DND-41 (cell line): ENCODE results near the gene UHRF1.

Experiments
- EZH2 ChIP-seq: IDR thresholded peaks from 3 replicates; pipeline ENCODE4 v1.6.1; 2012; ENCODE audit warnings: borderline replicate concordance, low read depth, mild to moderate bottlenecking, moderate library complexity, low read length, inconsistent platforms; ENCODE audit not compliant: severe bottlenecking
- TF ChIP-seq, protein P1 (sequence below): IDR thresholded peaks from 2 replicates; pipeline ENCODE4 v1.5.1; 2012; ENCODE audit warnings: borderline replicate concordance, low read length, moderate library complexity, mild to moderate bottlenecking; ENCODE audit not compliant: poor library complexity, severe bottlenecking; ENCODE audit errors: extremely low read depth

DNA sequence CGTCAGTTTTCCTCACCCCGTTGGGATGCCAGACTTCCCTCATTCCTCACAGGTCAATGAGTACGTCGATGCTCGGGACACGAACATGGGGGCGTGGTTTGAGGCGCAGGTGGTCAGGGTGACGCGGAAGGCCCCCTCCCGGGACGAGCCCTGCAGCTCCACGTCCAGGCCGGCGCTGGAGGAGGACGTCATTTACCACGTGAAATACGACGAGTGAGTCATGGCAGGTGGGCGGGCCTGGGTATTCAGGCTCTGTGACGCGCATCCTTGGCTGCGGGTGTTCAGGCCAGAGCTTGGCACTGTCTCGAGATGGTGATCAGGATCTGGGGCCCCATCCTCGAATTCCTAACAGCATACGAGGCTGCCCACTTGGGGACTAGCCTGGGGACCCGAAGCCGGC is 21.4 kb downstream of the UHRF1 start:
- TF ChIP-seq, protein P1, sequence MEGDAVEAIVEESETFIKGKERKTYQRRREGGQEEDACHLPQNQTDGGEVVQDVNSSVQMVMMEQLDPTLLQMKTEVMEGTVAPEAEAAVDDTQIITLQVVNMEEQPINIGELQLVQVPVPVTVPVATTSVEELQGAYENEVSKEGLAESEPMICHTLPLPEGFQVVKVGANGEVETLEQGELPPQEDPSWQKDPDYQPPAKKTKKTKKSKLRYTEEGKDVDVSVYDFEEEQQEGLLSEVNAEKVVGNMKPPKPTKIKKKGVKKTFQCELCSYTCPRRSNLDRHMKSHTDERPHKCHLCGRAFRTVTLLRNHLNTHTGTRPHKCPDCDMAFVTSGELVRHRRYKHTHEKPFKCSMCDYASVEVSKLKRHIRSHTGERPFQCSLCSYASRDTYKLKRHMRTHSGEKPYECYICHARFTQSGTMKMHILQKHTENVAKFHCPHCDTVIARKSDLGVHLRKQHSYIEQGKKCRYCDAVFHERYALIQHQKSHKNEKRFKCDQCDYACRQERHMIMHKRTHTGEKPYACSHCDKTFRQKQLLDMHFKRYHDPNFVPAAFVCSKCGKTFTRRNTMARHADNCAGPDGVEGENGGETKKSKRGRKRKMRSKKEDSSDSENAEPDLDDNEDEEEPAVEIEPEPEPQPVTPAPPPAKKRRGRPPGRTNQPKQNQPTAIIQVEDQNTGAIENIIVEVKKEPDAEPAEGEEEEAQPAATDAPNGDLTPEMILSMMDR: no peak
- TF ChIP-seq EZH2: no peak
